Neural cell (in vitro differentiated cells): ENCODE results near the gene SPATA46.

Source experiments
- EP300 ChIP-seq: fragments of 450-650 bp; conservative IDR thresholded peaks from 2 replicates; pipeline ENCODE4 v1.6.1; 2014; ENCODE audit warnings: antibody characterized with exemption, mild to moderate bottlenecking, moderate library complexity; ENCODE audit not compliant: poor library complexity, severe bottlenecking
- EZH2 ChIP-seq: fragments of 200-600, 300-800 bp; shearing (Covaris generic), sonication (generic); IDR thresholded peaks from 2 replicates; pipeline ENCODE4 v1.6.1; 2014; ENCODE audit warnings: antibody characterized with exemption, low read length, borderline replicate concordance, mild to moderate bottlenecking; ENCODE audit not compliant: insufficient read depth, poor library complexity, severe bottlenecking
- POLR2AphosphoS5 ChIP-seq: IDR thresholded peaks from 2 replicates; pipeline ENCODE4 v1.6.1; 2012
- RAD21 ChIP-seq: fragments of 450-650 bp; conservative IDR thresholded peaks from 2 replicates; pipeline ENCODE4 v1.6.1; 2014; ENCODE audit warnings: antibody characterized with exemption, mild to moderate bottlenecking, moderate library complexity
- SMC3 ChIP-seq: fragments of 450-650 bp; conservative IDR thresholded peaks from 2 replicates; pipeline ENCODE4 v1.6.1; 2014; ENCODE audit warnings: antibody characterized with exemption, mild to moderate bottlenecking, moderate library complexity; ENCODE audit not compliant: poor library complexity
- TF ChIP-seq, protein P1 (sequence below): fragments of 450-650 bp; IDR thresholded peaks from 2 replicates; pipeline ENCODE4 v1.5.1; 2014; ENCODE audit warnings: antibody characterized with exemption, mild to moderate bottlenecking, moderate library complexity; ENCODE audit not compliant: poor library complexity, severe bottlenecking
- TF ChIP-seq, protein P2 (sequence below): IDR thresholded peaks from 2 replicates; pipeline ENCODE4 v1.6.1; 2012; ENCODE audit warnings: borderline replicate concordance

DNA sequence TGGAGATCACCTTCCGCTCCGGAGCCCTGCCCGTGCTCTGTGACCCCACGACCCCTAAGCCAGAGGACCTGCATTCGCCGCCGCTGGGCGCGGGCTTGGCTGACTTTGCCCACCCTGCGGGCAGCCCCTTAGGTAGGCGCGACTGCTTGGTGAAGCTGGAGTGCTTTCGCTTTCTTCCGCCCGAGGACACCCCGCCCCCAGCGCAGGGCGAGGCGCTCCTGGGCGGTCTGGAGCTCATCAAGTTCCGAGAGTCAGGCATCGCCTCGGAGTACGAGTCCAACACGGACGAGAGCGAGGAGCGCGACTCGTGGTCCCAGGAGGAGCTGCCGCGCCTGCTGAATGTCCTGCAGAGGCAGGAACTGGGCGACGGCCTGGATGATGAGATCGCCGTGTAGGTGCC lies 9.6 kb downstream of the SPATA46 start:
- TF ChIP-seq EZH2 (no peak), RAD21 (no peak), POLR2AphosphoS5 (no peak), SMC3 (no peak), EP300 (no peak)
- TF ChIP-seq, protein P1, sequence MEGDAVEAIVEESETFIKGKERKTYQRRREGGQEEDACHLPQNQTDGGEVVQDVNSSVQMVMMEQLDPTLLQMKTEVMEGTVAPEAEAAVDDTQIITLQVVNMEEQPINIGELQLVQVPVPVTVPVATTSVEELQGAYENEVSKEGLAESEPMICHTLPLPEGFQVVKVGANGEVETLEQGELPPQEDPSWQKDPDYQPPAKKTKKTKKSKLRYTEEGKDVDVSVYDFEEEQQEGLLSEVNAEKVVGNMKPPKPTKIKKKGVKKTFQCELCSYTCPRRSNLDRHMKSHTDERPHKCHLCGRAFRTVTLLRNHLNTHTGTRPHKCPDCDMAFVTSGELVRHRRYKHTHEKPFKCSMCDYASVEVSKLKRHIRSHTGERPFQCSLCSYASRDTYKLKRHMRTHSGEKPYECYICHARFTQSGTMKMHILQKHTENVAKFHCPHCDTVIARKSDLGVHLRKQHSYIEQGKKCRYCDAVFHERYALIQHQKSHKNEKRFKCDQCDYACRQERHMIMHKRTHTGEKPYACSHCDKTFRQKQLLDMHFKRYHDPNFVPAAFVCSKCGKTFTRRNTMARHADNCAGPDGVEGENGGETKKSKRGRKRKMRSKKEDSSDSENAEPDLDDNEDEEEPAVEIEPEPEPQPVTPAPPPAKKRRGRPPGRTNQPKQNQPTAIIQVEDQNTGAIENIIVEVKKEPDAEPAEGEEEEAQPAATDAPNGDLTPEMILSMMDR = no peak
- TF ChIP-seq, protein P2, sequence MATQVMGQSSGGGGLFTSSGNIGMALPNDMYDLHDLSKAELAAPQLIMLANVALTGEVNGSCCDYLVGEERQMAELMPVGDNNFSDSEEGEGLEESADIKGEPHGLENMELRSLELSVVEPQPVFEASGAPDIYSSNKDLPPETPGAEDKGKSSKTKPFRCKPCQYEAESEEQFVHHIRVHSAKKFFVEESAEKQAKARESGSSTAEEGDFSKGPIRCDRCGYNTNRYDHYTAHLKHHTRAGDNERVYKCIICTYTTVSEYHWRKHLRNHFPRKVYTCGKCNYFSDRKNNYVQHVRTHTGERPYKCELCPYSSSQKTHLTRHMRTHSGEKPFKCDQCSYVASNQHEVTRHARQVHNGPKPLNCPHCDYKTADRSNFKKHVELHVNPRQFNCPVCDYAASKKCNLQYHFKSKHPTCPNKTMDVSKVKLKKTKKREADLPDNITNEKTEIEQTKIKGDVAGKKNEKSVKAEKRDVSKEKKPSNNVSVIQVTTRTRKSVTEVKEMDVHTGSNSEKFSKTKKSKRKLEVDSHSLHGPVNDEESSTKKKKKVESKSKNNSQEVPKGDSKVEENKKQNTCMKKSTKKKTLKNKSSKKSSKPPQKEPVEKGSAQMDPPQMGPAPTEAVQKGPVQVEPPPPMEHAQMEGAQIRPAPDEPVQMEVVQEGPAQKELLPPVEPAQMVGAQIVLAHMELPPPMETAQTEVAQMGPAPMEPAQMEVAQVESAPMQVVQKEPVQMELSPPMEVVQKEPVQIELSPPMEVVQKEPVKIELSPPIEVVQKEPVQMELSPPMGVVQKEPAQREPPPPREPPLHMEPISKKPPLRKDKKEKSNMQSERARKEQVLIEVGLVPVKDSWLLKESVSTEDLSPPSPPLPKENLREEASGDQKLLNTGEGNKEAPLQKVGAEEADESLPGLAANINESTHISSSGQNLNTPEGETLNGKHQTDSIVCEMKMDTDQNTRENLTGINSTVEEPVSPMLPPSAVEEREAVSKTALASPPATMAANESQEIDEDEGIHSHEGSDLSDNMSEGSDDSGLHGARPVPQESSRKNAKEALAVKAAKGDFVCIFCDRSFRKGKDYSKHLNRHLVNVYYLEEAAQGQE = no peak
